Ramos (cell line): ENCODE data around the gene ANKEF1.
"Not testable (repeated sequence)": the region's sequence is repeated elsewhere in the genome, so short reads cannot be mapped to it uniquely, and the experiment has no call there.

Experiments
- in situ Hi-C: fragments of 300-500 bp; cut with MboI; formaldehyde crosslinking; loops from one replicate; pipeline ENCODE4 v1.14.3; 2022; ENCODE audit warnings: low sequenced_read_pairs; ENCODE audit not compliant: unreplicated experiment

ANKEF1 gene

GRCh38 chr20:10031451-10032215 lies 3.2 kb upstream of the ANKEF1 start:
- in situ Hi-C loops = not testable (repeated sequence)

GRCh38 chr20:10032269-10032668 lies 2.5 kb upstream of the ANKEF1 start:
- in situ Hi-C loops = not testable (repeated sequence)

- in situ Hi-C loops = no loop called here
Measured at GRCh38 chr20:10033905-10034650, 709 bp upstream of the ANKEF1 start.

- in situ Hi-C loops = not testable (repeated sequence)
Measured at GRCh38 chr20:10036321-10036720, 1.5 kb downstream of the ANKEF1 start.

GRCh38 chr20:10040070-10040975 lies 5.5 kb downstream of the ANKEF1 start:
- in situ Hi-C loops = no loop called here

GRCh38 chr20:10042086-10042485 lies 7.3 kb downstream of the ANKEF1 start:
- in situ Hi-C loops = no loop called here

- in situ Hi-C loops = no loop called here
Measured at GRCh38 chr20:10047427-10047826, 12.6 kb downstream of the ANKEF1 start.

GRCh38 chr20:10051185-10051584 lies 16.4 kb downstream of the ANKEF1 start:
- in situ Hi-C loops = no loop called here

- in situ Hi-C loops = no loop called here
Measured at GRCh38 chr20:10059006-10059405, 24.2 kb downstream of the ANKEF1 start.

- in situ Hi-C loops = no loop called here
Measured at GRCh38 chr20:10060226-10060625, 25.4 kb downstream of the ANKEF1 start.

GRCh38 chr20:10061641-10062040 lies 26.9 kb downstream of the ANKEF1 start:
- in situ Hi-C loops = no loop called here

- in situ Hi-C loops = no loop called here
Measured at GRCh38 chr20:10063482-10063881, 28.7 kb downstream of the ANKEF1 start.

- in situ Hi-C loops = no loop called here
Measured at GRCh38 chr20:10064611-10065010, 29.8 kb downstream of the ANKEF1 start.

- in situ Hi-C loops = no loop called here
Measured at GRCh38 chr20:10065154-10065833, 30.5 kb downstream of the ANKEF1 start.

- in situ Hi-C loops = no loop called here
Measured at GRCh38 chr20:10067321-10067720, 32.5 kb downstream of the ANKEF1 start.

- in situ Hi-C loops = no loop called here
Measured at GRCh38 chr20:10074513-10074912, 39.7 kb downstream of the ANKEF1 start.

GRCh38 chr20:10075606-10076005 lies 40.8 kb downstream of the ANKEF1 start:
- in situ Hi-C loops = loop anchor here (25.0 kb wide), 2 partner anchors 463 to 663 kb away; no protein-coding TSS in a partner anchor

GRCh38 chr20:10076126-10077080 lies 41.6 kb downstream of the ANKEF1 start:
- in situ Hi-C loops = loop anchor here (25.0 kb wide), 2 partner anchors 464 to 664 kb away; no protein-coding TSS in a partner anchor

- in situ Hi-C loops = loop anchor here (25.0 kb wide), 2 partner anchors 465 to 665 kb away; no protein-coding TSS in a partner anchor
Measured at GRCh38 chr20:10077081-10077471, 42.3 kb downstream of the ANKEF1 start.
